ENCODE results near the gene RBM17.
"Not testable (repeated sequence)": the region's sequence is repeated elsewhere in the genome, so short reads cannot be mapped to it uniquely, and the experiment has no call there.

Gene RBM17

GRCh38 chr10:6110136-6110535 is 21.3 kb downstream of the RBM17 start:
- DNase-seq (ENCODE audit: low spot score): no peak

GRCh38 chr10:6112893-6113292 is 24.1 kb downstream of the RBM17 start:
- DNase-seq (ENCODE audit: low spot score): no peak

GRCh38 chr10:6114299-6114698 is 25.5 kb downstream of the RBM17 start:
- DNase-seq (ENCODE audit: low spot score): no peak

GRCh38 chr10:6114805-6115341 is 26.0 kb downstream of the RBM17 start:
- no peak for DNase-seq (ENCODE audit: low spot score)

- no peak for DNase-seq (ENCODE audit: low spot score)
These were observed 26.6 kb downstream of the RBM17 start for GRCh38 chr10:6115411-6115810.

GRCh38 chr10:6115824-6116350 is 27.1 kb downstream of the RBM17 start:
- DNase-seq (ENCODE audit: low spot score): no peak

GRCh38 chr10:6116806-6117205 is 28.0 kb downstream of the RBM17 start:
- DNase-seq (ENCODE audit: low spot score): no peak

GRCh38 chr10:6117711-6118110 is 28.9 kb downstream of the RBM17 start:
- no peak for DNase-seq (ENCODE audit: low spot score)

- no peak for DNase-seq (ENCODE audit: low spot score)
These were observed 30.6 kb downstream of the RBM17 start for GRCh38 chr10:6119423-6119822.

GRCh38 chr10:6119962-6120361 is 31.1 kb downstream of the RBM17 start:
- DNase-seq (ENCODE audit: low spot score): no peak

- no peak for DNase-seq (ENCODE audit: low spot score)
These were observed 31.9 kb downstream of the RBM17 start for GRCh38 chr10:6120691-6121090.

GRCh38 chr10:6121146-6121545 is 32.3 kb downstream of the RBM17 start:
- no peak for DNase-seq (ENCODE audit: low spot score)

GRCh38 chr10:6123532-6123931 is 34.7 kb downstream of the RBM17 start:
- DNase-seq (ENCODE audit: low spot score): no peak

GRCh38 chr10:6124666-6125065 is 35.8 kb downstream of the RBM17 start:
- no peak for DNase-seq (ENCODE audit: low spot score)

GRCh38 chr10:6127461-6127860 is 38.6 kb downstream of the RBM17 start:
- DNase-seq (ENCODE audit: low spot score): not testable (repeated sequence)

GRCh38 chr10:6128087-6128486 is 39.3 kb downstream of the RBM17 start:
- no peak for DNase-seq (ENCODE audit: low spot score)

- DNase-seq (ENCODE audit: low spot score): no peak
These were observed 39.9 kb downstream of the RBM17 start for GRCh38 chr10:6128591-6129251.

GRCh38 chr10:6130848-6131470 is 42.1 kb downstream of the RBM17 start:
- no peak for DNase-seq (ENCODE audit: low spot score)

GRCh38 chr10:6133331-6134098 is 44.7 kb downstream of the RBM17 start:
- DNase-seq (ENCODE audit: low spot score): no peak

GRCh38 chr10:6134099-6134823 is 45.4 kb downstream of the RBM17 start:
- DNase-seq (ENCODE audit: low spot score): no peak

GRCh38 chr10:6135039-6135438 is 46.2 kb downstream of the RBM17 start:
- DNase-seq (ENCODE audit: low spot score): no peak

Data from SK-N-DZ (cell line).